NOMO-1 (cell line): ENCODE data around the gene LRRC59.
"Not testable (repeated sequence)": the region's sequence is repeated elsewhere in the genome, so short reads cannot be mapped to it uniquely, and the experiment has no call there.

ENCODE experiments used
- DNase-seq, 2 experiments: peaks; one replicate each; lab custom pipeline; 2025; ENCODE audit not compliant: unreplicated experiment in 2 of 2; lab: John Stamatoyannopoulos, UW

The LRRC59 gene

DNA sequence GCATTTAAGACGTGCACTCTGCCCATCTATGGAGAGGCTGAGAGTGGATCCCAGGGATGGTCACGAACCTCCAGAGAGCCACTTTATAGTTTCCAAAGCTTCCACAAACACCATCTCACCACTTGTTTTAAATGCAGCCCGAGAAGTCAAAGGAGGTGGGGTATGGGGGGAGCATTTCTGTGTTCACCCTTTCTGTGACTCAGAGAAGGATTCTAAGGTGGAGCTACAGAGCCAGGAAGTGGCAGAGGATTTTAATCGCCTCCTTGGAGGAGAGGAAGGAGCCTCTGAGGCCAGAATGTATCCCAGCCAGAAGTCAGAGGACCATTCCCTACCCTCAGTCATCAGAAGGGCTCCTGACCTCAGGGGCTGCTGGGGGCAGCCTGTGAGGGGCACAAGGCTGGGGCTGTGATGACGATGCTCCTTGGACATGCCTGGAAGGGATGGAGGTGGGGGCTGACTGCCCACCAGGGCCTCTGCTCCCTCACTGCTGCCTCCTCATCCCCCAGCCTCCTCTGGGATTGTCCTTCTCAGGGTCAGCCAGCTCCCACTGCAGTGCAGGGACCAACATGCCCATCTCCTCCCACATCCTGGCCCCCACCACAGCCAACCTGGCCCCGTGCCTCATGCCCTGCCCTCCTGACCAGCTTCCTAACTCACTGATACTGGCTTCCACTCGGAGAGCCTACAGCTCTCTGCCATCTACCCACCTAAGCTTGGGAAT, 48.6 kb downstream of the LRRC59 start:
- no peak for DNase-seq

DNA sequence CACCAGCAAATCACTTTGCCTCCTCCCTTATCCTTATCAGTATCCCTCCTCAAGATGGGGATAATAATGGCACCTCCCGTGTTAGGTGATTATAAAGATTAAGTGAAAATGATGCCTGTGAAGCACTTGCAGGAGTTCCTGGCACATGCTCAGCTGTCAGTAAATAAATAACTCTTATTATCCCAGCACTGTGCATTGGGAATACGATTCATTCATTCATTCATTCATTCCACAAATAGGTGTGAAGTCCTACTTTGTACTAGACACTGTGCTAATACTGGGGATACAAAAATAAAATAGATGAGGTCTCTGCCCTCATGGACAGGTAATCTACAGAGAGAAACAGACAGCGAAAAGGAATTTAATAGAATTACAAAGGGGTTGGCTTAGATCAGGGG, 49.4 kb downstream of the LRRC59 start:
- no peak for DNase-seq

DNA sequence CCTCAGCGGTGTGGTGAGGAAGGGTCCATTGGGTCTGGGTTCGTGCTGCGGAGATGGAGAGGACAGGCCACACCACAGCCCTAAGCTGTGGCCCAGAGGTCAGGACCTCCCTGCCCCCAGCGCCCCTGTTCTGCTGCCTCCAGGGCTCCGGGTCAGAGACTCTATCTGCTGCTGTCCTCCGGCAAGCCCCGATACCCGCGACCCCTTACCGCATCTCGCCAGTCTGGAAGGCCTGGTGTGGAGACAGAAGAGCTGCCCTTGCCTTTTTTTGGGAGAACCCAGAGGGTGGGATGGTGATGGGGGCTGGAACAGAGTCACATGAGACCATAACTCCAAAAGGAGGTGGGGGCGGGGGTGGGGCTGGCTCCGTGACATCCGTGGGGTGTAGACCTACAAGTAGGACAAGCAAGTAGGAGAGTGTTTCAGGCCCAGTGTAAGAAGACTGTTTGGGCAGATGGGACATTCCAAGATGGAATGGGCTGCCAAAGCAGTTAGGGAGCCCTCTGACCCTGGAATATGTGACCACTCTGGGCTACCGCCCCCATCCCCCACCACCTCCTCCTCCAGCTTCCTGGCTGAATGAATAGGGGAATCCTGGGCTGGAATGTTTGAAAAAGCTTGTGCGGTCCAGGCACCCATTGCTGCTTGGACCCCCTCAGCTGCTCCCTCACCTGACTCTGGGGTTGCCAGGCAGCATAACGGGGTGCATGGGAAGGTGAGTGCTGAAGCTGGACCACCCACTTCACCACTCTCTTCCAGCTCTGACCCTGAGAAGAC, 50.0 kb downstream of the LRRC59 start:
- DNase-seq = no peak

DNA sequence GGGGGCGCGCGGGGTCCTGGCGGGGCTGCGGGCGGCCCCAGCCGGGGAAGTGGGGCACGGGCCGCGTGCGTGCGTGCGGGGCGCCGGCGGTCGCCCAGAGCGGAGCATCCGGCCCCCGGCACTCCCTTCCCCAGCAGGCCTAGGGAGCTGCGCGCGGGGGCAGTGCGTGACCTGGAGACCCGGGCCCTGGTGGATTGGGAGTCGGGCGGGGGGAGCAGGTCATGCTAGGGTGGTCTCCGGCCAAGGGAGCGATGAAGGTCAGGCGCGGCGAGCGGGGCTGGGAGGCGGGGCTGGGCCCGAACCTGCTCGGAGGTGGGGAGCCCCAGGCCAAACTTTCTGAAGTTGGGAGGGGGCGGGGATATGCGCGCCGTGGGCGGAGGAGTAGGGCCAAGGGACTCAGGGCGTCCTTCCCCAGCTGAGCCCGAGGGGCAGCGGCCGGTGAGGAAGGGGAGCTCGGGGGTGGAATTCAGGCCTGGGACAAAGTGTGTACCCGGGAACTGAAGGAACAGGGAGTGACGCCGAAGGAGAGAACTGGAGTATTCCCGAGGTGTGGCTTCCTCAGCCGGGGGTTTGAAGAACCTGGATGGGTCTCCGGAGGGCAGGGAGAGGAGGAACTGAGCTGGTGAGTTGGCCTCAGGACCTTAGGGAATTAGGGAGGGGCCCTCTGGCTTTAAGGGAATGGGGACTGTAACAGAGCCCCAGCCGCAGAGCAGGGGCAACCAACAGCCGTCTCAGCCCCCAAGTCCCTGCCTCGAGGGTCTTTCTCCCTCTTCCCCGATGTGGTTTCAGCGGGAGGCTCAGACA, 50.8 kb downstream of the LRRC59 start:
- no peak for DNase-seq

DNA sequence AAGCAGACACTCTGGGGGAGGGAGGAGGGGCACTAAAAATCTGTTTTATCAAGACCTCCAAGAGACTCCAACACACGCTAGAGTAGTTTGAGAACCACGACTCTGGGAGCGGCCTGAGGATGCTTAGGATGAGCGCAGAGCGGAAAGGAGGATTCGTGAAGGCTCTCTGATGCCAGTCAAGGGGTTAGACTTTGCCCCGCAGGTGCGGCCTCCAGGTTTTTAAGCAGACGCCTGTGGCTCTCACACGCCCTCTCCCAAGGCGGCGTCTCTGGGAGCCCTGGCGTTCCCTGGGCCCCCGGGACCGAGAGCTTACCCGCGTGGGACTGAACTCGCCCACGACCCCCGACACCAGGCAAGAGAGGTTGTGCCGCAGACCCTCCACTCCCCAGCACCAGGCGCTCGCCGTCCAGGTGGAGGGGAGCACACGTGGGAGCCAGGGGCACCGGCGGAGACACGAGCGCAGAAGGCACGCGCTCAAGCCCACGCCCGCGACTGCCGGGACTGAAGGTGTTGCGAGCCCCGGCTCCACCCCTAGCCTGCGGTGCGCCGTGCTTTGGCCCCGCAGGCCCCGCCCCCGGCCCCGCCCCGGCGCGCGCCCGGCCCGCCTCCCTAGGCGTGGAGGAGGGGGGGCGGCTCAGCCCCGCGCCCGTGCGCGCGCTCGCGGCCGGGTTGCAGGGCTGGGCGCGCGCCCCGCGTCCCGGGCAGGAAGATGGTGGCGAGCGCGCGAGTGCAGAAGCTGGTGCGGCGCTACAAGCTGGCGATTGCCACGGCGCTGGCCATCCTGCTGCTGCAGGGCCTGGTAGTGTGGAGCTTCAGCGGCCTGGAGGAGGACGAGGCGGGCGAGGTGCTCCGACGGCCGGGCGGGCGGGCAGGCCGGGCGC, 51.7 kb downstream of the LRRC59 start, which contains the start of gene XYLT2:
XYLT2 (plus strand) TSS at position 695 of the 881 bp plus-strand sequence; CDS start at position 710, 15 bp downstream.
- peak; percentile 67 to 88 for DNase-seq

DNA sequence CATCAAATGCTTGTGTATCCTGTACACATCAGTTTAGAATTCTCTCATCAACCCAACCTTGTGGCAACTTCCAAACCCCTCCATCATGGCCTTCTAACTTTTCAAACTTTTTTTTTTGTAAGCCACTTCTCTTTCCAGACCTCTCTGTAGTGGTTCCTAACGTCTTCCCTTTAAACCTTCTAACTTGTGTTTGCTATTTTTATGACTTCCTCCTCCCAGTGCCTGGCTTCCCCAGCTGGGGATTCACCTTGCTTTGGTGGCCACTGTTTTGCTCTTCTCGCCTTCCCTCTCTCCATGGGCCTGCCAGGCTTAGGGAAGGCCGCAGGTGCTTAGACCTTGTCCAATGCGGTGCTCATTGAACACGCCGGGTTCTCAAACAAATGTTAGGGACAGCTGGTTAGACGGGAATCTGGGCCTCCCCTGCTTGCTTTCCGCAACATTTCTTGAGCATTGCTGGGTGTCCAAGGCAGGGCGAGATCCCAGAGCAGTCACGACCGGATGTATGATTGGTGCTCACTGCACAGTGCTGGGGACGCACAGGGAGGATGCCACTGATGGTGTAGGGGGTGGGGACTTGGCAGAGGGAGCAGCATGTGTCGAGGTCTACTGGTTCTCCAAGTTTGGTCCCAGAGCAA, 52.5 kb downstream of the LRRC59 start:
- DNase-seq = no peak

DNA sequence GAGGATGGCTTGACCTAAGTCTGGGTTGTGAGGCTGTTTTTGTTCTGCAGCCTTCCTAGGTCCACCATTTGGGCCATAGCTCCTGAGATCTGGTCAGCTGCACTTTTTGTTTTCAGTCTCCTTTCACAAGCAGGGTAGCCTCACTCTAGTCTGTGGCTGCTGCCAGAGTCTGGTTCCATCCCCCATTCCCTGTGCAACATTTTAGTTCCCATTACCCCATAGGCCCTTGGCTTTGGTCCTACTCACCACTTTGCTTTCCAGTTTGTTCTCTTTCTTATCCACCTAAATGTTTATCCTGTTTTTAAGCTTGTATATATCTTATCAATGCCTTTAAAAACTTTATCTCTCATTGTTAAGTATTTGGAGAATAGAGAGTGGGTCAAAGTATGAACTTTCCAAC, 57.9 kb downstream of the LRRC59 start:
- no peak for DNase-seq

DNA sequence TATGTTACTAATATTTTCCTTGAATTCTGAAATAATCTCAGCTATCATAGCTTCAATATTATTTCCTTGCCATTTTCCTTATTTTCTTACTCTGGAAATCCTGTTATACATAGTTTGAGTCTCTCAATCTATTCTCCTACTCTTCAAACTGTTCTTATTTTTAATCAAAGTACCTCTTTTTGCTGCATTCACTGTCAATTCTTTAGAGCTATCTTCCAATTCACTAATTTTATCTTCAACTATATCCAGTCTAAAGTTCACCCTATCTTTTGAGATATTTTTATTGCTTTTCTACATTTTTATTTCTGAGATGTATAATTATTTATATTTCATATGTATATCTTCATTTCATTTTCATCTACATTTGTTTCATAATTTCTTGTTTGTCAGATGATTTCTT, 58.7 kb downstream of the LRRC59 start:
- no peak for DNase-seq

DNA sequence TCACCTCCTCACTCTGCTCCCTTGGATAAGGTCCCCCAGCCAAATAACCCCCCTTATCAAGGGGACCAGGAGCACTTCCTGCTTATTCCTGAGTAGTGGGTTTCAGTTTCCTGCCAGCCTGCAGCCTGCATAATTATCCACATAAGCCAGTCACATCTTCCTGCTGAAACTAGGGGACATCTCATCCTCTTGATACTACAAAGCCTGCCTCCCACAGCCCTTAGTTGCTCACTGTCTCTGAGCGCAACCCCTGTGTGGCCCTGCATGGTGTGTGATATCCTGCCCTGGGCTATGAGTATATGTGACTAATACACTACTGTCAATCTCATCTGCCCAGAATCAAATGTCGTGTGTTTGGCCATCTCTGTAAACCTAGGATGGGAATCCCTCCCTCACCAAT, 59.4 kb downstream of the LRRC59 start:
- no peak for DNase-seq

DNA sequence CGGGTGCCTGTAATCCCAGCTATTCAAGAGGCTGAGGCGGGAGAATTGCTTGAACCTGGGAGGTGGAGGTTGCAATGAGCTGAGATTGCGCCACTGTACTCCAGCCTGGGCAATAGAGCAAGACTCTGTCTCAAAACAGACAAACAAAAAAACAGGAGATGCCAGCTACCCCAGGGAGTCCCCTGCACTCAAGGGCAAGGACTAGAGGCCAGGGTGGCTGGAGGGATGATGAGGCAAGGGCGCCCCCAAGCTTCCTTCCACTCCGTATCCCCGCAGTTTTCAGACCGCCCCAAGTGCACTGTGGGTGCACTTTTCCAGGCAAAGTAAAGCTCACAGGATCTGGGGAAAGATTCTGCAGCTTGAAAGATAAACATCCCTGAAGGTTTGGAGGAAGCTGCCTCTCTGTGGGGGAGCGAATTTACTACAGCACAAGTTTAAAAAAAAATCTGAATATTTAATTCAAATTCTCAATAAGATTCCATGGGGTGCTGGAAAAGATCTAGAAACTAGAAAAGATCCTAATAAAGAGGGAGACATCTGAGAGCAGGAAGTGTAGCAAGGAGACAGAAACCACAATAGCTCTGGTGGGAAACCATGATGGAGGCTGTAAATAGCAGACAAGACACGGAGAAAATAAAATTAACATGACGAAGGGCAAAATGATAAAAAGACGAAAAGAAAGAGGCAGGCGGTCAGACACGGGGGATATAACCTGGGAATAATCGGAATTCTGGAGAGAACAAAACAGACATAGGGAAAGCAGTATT, 63.8 kb downstream of the LRRC59 start:
- DNase-seq = not testable (repeated sequence)

DNA sequence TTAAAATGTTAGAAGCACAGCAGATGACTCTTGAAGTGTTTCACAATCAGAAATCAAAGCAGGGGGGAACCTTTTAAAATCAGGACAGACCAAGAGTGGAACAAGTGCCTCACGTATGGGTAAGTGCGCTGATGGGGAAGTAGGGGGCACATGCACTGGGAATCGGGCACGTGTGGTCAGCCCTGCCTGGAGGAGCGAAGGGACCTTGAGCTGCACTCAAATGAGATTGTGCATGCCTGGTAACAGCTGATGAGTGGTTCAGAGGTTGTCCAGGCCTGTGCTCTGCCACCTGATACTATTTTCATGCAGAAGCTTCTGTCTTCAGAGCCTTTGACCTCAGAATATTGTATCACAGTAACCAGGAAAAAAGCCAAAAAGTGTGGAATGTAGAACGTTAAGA, 65.1 kb downstream of the LRRC59 start:
- peak in 1 of 2 experiments; percentile 41 for DNase-seq
